HepG2 (cell line): ENCODE data around the gene PTGDS. TPM values are rescaled to one million over a fixed set of nuclear protein-coding genes. Genes with fewer than 3 reads are reported as not detected.

Experiments used
- ATAC-seq: fragments of 200-7000 bp; cut with Tn5 transposase; 3 replicates; pipeline ENCODE4 v1.9.1; 2020; ENCODE audit warnings: mild to moderate bottlenecking, moderate library complexity
- BruUV-seq: library from RNA; stranded (reverse); fragments of 400-500 nt; replicated peaks from 2 replicates; lab custom pipeline; 2021; lab: Mats Ljungman, UMichigan
- CTCF ChIA-PET: fragments of 300-600 bp; formaldehyde crosslinking; extraction: SDS; loops from one replicate; lab custom pipeline; 2021; ENCODE audit warnings: low total read pairs, inconsistent platforms, low intra/inter-chr PET ratio; lab: Yijun Ruan, JAX
- POLR2A ChIA-PET: fragments of 350-600 bp; sonication (Branson Sonifier 250); formaldehyde crosslinking; loops from one replicate; lab custom pipeline; 2020; ENCODE audit warnings: antibody characterized with exemption, inconsistent platforms; lab: Yijun Ruan, JAX
- DNase-seq: peaks from one replicate; pipeline ENCODE4 v3.0.0-alpha.2; 2015; ENCODE audit warnings: low spot score
- FAIRE-seq: peaks from 3 replicates; lab custom pipeline; 2011; peaks lifted over from hg19 to GRCh38; lab: Jason Lieb, UNC
- H2AFZ ChIP-seq: one replicate; pipeline ENCODE4 v1.6.1; 2011; ENCODE audit warnings: low read length, inconsistent platforms
- H3K27ac ChIP-seq: fragments of 300-600 bp; 3 replicates; pipeline ENCODE4 v1.8.0; 2011; ENCODE audit warnings: mixed run types, mild to moderate bottlenecking, mixed read lengths, low read length, inconsistent platforms; ENCODE audit not compliant: insufficient read depth; ENCODE audit errors: extremely low read length
- H3K27me3 ChIP-seq, 2 experiments: fragments of 200-600 bp in 1 of 2; 2 replicates in 1 of 2; 3 replicates in 1 of 2; pipeline versions ENCODE4 v1.6.0 to v1.8.0; 2011; ENCODE audit warnings: low read length in 2 of 2, mild to moderate bottlenecking in 2 of 2, moderate library complexity in 2 of 2, inconsistent platforms in 1 of 2; ENCODE audit not compliant: insufficient read depth in 2 of 2, control insufficient read depth in 1 of 2
- H3K36me3 ChIP-seq, 2 experiments: fragments of 200-600 bp in 1 of 2; replicated peaks in 1 of 2; 2 replicates in 1 of 2; 3 replicates in 1 of 2; pipeline versions ENCODE4 v1.5.1 to v1.8.0; 2011; ENCODE audit warnings: low read length in 2 of 2, inconsistent platforms in 1 of 2; ENCODE audit not compliant: insufficient read depth in 2 of 2, control insufficient read depth in 1 of 2
- H3K4me1 ChIP-seq: 2 replicates; pipeline ENCODE4 v1.5.1; 2012; ENCODE audit warnings: low read length, inconsistent platforms; ENCODE audit not compliant: insufficient read depth
- H3K4me2 ChIP-seq: 2 replicates; pipeline ENCODE4 v1.6.0; 2011; ENCODE audit warnings: low read depth, low read length, inconsistent platforms
- H3K4me3 ChIP-seq, 3 experiments: fragments of 200-600 bp in 1 of 3; sonication (generic), shearing (Covaris generic) in 1 of 3; replicated peaks in 1 of 3; 2 replicates each; pipeline ENCODE4 v1.5.1; 2011 to 2016; ENCODE audit warnings: low read length in 3 of 3, inconsistent platforms in 2 of 3, low read depth in 2 of 3, mild to moderate bottlenecking in 2 of 3, control low read depth in 1 of 3, mixed read lengths in 1 of 3; ENCODE audit not compliant: insufficient read depth in 1 of 3
- H3K79me2 ChIP-seq: one replicate; pipeline ENCODE4 v1.6.1; 2011; ENCODE audit warnings: low read length, inconsistent platforms; ENCODE audit not compliant: insufficient read depth
- H3K9ac ChIP-seq: 2 replicates; pipeline ENCODE4 v1.6.0; 2011; ENCODE audit warnings: mild to moderate bottlenecking, low read depth, low read length, inconsistent platforms; ENCODE audit not compliant: insufficient read depth
- H3K9me3 ChIP-seq: 2 replicates; pipeline ENCODE4 v1.5.1; 2012; ENCODE audit warnings: mild to moderate bottlenecking, low read length
- H4K20me1 ChIP-seq: 2 replicates; pipeline ENCODE4 v1.6.0; 2011; ENCODE audit warnings: inconsistent platforms, mild to moderate bottlenecking, low read length, moderate library complexity; ENCODE audit not compliant: insufficient read depth
- ARNTL ChIP-seq: sonication (generic); formaldehyde crosslinking; IDR thresholded peaks from 2 replicates; pipeline ENCODE4 v1.4.0; 2020; ENCODE audit warnings: mild to moderate bottlenecking, missing genetic modification reagents
- ATM ChIP-seq: fragments of 450-650 bp; IDR thresholded peaks from 2 replicates; pipeline ENCODE4 v1.7.1; 2017; ENCODE audit warnings: mild to moderate bottlenecking, borderline replicate concordance
- DMAP1 ChIP-seq: IDR thresholded peaks from 2 replicates; pipeline ENCODE4 v1.6.1; 2016
- FOXJ3 ChIP-seq: sonication (generic); formaldehyde crosslinking; IDR thresholded peaks from 2 replicates; pipeline ENCODE4 v1.4.0; 2020; ENCODE audit warnings: missing genetic modification reagents, mild to moderate bottlenecking, borderline replicate concordance
- HNRNPK ChIP-seq: fragments of 200-400 bp; formaldehyde crosslinking; IDR thresholded peaks from 2 replicates; pipeline ENCODE4 v1.6.1; 2018; ENCODE audit warnings: low read length, low read depth, moderate library complexity, mild to moderate bottlenecking; ENCODE audit not compliant: poor library complexity, severe bottlenecking
- HNRNPL ChIP-seq: fragments of 200-400 bp; formaldehyde crosslinking; IDR thresholded peaks from 2 replicates; pipeline ENCODE4 v1.6.1; 2017; ENCODE audit warnings: mild to moderate bottlenecking, low read depth, low read length
- NKX3-1 ChIP-seq: sonication (generic); formaldehyde crosslinking; IDR thresholded peaks from 2 replicates; pipeline ENCODE4 v1.5.0; 2020; ENCODE audit warnings: missing genetic modification reagents
- NR2C2 ChIP-seq: sonication (generic); formaldehyde crosslinking; IDR thresholded peaks from 2 replicates; pipeline ENCODE4 v1.4.0; 2020; ENCODE audit warnings: missing genetic modification reagents, mild to moderate bottlenecking, moderate library complexity, borderline replicate concordance
- NRL ChIP-seq: sonication (generic); formaldehyde crosslinking; IDR thresholded peaks from 2 replicates; pipeline ENCODE4 v1.5.0; 2020; ENCODE audit warnings: missing genetic modification reagents, mild to moderate bottlenecking, moderate library complexity, borderline replicate concordance
- RBFOX2 ChIP-seq: fragments of 200-400 bp; formaldehyde crosslinking; IDR thresholded peaks from 2 replicates; pipeline ENCODE4 v1.6.1; 2017; ENCODE audit warnings: low read depth, mild to moderate bottlenecking, low read length
- RBM39 ChIP-seq: fragments of 200-400 bp; formaldehyde crosslinking; IDR thresholded peaks from one replicate; pipeline ENCODE4 v1.6.1; 2018; ENCODE audit warnings: antibody characterized with exemption, mild to moderate bottlenecking, low read depth, low read length; ENCODE audit not compliant: poor library complexity, severe bottlenecking
- ZFX ChIP-seq: sonication (generic); formaldehyde crosslinking; IDR thresholded peaks from 2 replicates; pipeline ENCODE4 v1.4.0; 2020; ENCODE audit warnings: mild to moderate bottlenecking, low read depth, missing genetic modification reagents, moderate library complexity
- ZNF224 ChIP-seq: sonication (generic); formaldehyde crosslinking; IDR thresholded peaks from 2 replicates; pipeline ENCODE4 v1.5.0; 2020; ENCODE audit warnings: mild to moderate bottlenecking, missing genetic modification reagents
- ZNF317 ChIP-seq: sonication (generic); formaldehyde crosslinking; IDR thresholded peaks from 2 replicates; pipeline ENCODE4 v1.5.0; 2020; ENCODE audit warnings: mild to moderate bottlenecking, missing genetic modification reagents
- ZNF614 ChIP-seq: IDR thresholded peaks from 2 replicates; pipeline ENCODE4 v1.6.1; 2018; ENCODE audit warnings: missing biosample characterization, missing genetic modification reagents, inconsistent platforms, borderline replicate concordance
- ZNF773 ChIP-seq: sonication (generic); formaldehyde crosslinking; IDR thresholded peaks from 2 replicates; pipeline ENCODE4 v1.4.0; 2020; ENCODE audit warnings: missing genetic modification reagents, borderline replicate concordance
- WGBS: methylation state at CpG from one replicate; pipeline ENCODE4 v1.1.6; 2017; ENCODE audit warnings: low lambda C conversion rate; 5-methylcytosine and 5-hydroxymethylcytosine counted together
- in situ Hi-C: cut with HindIII; loops from 2 replicates; pipeline ENCODE4 v1.10.0; 2017; ENCODE audit warnings: low pct_unique_long_range_greater_than_20kb; ENCODE audit not compliant: extremely low pct_ligation_motif_present
- intact Hi-C: fragments of 100-400 bp; cut with micrococcal nuclease; formaldehyde crosslinking; loops from one replicate; pipeline ENCODE4 v1.10.0; 2022; ENCODE audit not compliant: unreplicated experiment
- polyA plus RNA-seq, 8 experiments: library from polyadenylated mRNA; depleted of rRNA in 3 of 8; stranded (reverse) in 7 of 8; unstranded in 1 of 8; fragments of >200 nt; fragmentation: Illumina TruSeq in 4 of 8; extraction: Trizol in 4 of 8; gene quantifications; 2 replicates each; pipeline versions ENCODE4 v1.2.1 to v1.2.3, GENCODE V29; 2011 to 2016; ENCODE audit warnings: low read depth in 4 of 8, missing spikeins in 1 of 8, mixed read lengths in 1 of 8; ENCODE audit not compliant: insufficient read depth in 1 of 8
- total RNA-seq, 5 experiments: library from RNA; depleted of rRNA; stranded (reverse); fragments of >200 nt; fragmentation: Illumina TruSeq; extraction: Trizol; gene quantifications; 2 replicates each; pipeline ENCODE4 v1.2.3, GENCODE V29; 2016; ENCODE audit warnings: low read depth in 1 of 5
- TF ChIP-seq, protein P1 (sequence below): IDR thresholded peaks from 2 replicates; pipeline ENCODE4 v1.6.1; 2016; ENCODE audit warnings: mild to moderate bottlenecking
- TF ChIP-seq, protein P2 (sequence below): sonication (generic); formaldehyde crosslinking; IDR thresholded peaks from 2 replicates; pipeline ENCODE4 v1.4.0; 2020; ENCODE audit warnings: mild to moderate bottlenecking, low read depth, missing genetic modification reagents
- TF ChIP-seq, protein P3 (sequence below): sonication (generic); formaldehyde crosslinking; IDR thresholded peaks from 2 replicates; pipeline ENCODE4 v1.5.0; 2020; ENCODE audit warnings: missing genetic modification reagents, mild to moderate bottlenecking, borderline replicate concordance

The PTGDS gene
- total and polyA plus RNA-seq, 2 of the 13 experiments (the other 11 are each of a cell fraction or from before 2014, with no cell fraction given), result 0.33 to 0.50 TPM

DNA sequence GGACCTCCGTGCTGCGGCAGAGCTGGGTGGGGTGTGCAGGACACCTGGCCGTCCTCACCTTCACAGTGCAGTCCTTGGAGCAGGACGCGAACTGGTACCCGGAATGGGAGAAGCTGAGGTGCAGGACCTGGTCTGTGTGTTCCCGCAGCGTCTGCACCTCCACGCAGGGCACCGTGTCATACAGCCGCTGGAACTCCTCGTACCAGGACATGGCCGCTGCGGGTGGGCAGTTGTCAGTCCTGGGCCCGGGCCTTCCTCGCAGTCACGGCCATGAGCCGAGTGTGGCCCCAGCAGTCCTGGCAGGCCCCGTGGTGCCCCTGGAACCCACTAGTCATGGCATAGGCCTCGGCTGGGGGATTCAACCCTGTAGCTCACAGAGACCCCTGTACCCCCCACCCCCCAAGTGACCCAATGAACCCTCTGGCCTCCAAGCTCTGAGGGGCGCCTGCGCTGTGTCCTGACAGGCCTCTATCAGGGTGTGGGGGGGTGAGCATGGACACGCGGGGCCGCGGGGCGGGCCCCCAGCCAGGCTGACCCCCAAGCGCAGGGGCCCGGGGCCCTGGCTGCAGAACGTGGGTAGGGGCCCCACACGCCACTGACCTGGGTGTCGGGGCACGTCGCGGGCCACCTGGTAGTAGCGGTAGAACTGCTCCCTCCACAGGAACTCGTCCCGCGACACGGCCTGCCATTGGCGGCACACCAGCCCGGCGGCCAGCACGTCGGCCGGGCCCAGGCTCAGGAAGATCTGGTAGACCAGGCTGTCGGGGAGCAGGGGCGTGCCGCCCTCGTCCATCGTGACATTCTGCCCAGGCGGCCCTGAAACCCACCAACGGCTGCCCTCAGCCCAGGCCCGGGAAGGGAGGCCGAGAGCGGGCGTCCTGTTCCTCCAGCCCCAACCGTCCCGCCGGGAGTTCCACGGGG, 33.8 kb upstream of the PTGDS start:
- Histone ChIP-seq H2AFZ (no peak overlapping the region), H3K36me3 (peaks cover 8 to 36% of the 10 kb centered on the region in 2 experiments), H3K79me2 (peaks cover 10% of the 10 kb centered on the region), H3K4me3 (peak overlapping the region; percentile 90 to 95 (median 91)), H3K27me3 (no peaks in the 10 kb centered on the region), H3K27ac (peak overlapping the region; percentile 75), H3K9ac (peak overlapping the region; percentile 90), H3K4me2 (peak overlapping the region; percentile 89), H4K20me1 (no peaks in the 10 kb centered on the region), H3K9me3 (no peaks in the 10 kb centered on the region), H3K4me1 (peaks cover 41% of the 10 kb centered on the region)
- ChIA-PET POLR2A (interaction anchor here (1.0 to 2.3 kb wide), 5 partner anchors 42 to 155 kb away, joined by 3 to 10 read pairs (median 4); partner anchors contain the start of gene TRAF2), CTCF (no interaction called here)
- DNase-seq (no peak), ATAC-seq (peak; percentile 2), FAIRE-seq (no peak)
- in situ Hi-C loops, result no loop called here
- intact Hi-C loops, result no loop called here
- TSS peak; percentile 45 for BruUV-seq
- 37% methylated on average over 6 of the region's 61 CpGs for WGBS
- TF ChIP-seq NRL, result 0 out of 2 replicates have a peak, but pooled peaks have one; percentile 34
- TF ChIP-seq FOXJ3 (CRISPR knock-in tag), result no peak
- no peak; the same call in 1 of the 2 replicates for TF ChIP-seq ZNF224 (CRISPR knock-in tag)
- TF ChIP-seq RBFOX2, result peak; percentile 61
- TF ChIP-seq NKX3-1 (CRISPR knock-in tag), result no peak
- TF ChIP-seq ARNTL (CRISPR knock-in tag), result 0 out of 2 replicates have a peak, but pooled peaks have one; percentile 26
- TF ChIP-seq, protein P1, sequence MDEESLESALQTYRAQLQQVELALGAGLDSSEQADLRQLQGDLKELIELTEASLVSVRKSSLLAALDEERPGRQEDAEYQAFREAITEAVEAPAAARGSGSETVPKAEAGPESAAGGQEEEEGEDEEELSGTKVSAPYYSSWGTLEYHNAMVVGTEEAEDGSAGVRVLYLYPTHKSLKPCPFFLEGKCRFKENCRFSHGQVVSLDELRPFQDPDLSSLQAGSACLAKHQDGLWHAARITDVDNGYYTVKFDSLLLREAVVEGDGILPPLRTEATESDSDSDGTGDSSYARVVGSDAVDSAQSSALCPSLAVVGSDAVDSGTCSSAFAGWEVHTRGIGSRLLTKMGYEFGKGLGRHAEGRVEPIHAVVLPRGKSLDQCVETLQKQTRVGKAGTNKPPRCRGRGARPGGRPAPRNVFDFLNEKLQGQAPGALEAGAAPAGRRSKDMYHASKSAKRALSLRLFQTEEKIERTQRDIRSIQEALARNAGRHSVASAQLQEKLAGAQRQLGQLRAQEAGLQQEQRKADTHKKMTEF (CRISPR knock-in tag), result peak; percentile 33; the same call in 1 of the 2 replicates
- TF ChIP-seq, protein P2, sequence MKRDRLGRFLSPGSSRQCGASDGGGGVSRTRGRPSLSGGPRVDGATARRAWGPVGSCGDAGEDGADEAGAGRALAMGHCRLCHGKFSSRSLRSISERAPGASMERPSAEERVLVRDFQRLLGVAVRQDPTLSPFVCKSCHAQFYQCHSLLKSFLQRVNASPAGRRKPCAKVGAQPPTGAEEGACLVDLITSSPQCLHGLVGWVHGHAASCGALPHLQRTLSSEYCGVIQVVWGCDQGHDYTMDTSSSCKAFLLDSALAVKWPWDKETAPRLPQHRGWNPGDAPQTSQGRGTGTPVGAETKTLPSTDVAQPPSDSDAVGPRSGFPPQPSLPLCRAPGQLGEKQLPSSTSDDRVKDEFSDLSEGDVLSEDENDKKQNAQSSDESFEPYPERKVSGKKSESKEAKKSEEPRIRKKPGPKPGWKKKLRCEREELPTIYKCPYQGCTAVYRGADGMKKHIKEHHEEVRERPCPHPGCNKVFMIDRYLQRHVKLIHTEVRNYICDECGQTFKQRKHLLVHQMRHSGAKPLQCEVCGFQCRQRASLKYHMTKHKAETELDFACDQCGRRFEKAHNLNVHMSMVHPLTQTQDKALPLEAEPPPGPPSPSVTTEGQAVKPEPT (CRISPR knock-in tag), result 0 out of 2 replicates have a peak, but pooled peaks have one; percentile 51
- TF ChIP-seq HNRNPL, result 0 out of 2 replicates have a peak, but pooled peaks have one; percentile 18
- no peak for TF ChIP-seq ATM
- no peak for TF ChIP-seq ZNF614
- 0 out of 2 replicates have a peak, but pooled peaks have one; percentile 35 for TF ChIP-seq ZNF773 (CRISPR knock-in tag)
- no peak for TF ChIP-seq RBM39
- TF ChIP-seq HNRNPK, result peak; percentile 11
- TF ChIP-seq ZFX (CRISPR knock-in tag), result peak; percentile 31
- 0 out of 2 replicates have a peak, but pooled peaks have one; percentile 1 for TF ChIP-seq ZNF317
- no peak for TF ChIP-seq DMAP1 (CRISPR knock-in tag)
- TF ChIP-seq, protein P3, sequence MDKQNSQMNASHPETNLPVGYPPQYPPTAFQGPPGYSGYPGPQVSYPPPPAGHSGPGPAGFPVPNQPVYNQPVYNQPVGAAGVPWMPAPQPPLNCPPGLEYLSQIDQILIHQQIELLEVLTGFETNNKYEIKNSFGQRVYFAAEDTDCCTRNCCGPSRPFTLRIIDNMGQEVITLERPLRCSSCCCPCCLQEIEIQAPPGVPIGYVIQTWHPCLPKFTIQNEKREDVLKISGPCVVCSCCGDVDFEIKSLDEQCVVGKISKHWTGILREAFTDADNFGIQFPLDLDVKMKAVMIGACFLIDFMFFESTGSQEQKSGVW (CRISPR knock-in tag), result no peak
- TF ChIP-seq NR2C2 (CRISPR knock-in tag), result no peak
